ENCODE results near the gene TMEM269.
"Not testable (repeated sequence)": the region's sequence is repeated elsewhere in the genome, so short reads cannot be mapped to it uniquely, and the experiment has no call there.

The TMEM269 gene

DNA sequence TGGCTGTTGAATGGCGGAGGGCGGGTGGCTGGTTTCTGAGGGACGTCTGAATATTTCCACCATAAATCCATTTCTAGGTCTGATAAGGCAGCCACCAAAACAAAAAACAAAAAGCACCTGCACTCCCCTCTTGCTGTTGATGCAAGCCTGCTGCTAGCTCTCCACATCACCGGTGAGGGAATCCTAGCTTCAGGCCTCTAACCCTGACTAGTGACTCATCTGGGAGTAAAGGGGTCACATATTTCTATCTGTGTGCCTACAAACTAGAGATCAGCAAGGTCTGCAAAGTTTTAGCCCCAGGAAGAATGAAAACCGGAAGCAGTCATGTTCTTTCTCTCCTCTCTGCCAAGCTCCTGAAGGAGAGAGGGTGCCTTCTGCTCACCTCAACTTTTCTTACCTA lies 21.8 kb downstream of the TMEM269 start:
- in situ Hi-C loops (cut with MboI; ENCODE audit: low pct_unique_long_range_greater_than_20kb, low sequenced_read_pairs) = no loop called here
- no peak for DNase-seq

DNA sequence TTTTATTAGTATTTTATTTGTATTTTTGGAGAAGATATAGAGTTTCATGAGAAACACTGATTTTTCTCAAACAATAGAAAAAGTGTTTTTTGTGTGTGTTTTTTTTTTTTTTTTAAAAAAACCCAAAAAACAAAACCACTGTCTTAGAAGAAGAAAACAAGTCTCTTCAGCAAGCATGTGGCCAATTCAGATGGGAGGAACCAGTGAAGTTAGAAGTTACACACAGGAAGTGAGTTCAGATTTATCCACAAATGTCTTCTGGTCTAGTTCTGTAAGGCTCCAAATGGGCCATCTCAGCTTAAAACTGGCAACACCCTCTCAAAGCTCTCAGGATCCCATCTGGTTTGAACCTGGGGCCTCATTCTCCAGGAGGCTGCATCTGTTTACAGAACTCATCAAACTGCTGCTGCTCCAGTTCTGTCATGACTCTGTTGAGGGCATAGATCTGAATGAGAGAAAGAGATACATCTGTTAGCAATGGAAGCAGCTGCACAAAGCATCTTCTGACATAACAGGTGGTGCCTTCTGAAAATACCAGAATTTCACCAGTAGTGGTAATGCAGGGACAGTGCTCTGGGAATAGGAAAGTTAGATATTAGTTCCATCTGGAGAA lies 22.4 kb downstream of the TMEM269 start:
- no peak for DNase-seq
- in situ Hi-C loops (cut with MboI; ENCODE audit: low pct_unique_long_range_greater_than_20kb, low sequenced_read_pairs) = no loop called here

DNA sequence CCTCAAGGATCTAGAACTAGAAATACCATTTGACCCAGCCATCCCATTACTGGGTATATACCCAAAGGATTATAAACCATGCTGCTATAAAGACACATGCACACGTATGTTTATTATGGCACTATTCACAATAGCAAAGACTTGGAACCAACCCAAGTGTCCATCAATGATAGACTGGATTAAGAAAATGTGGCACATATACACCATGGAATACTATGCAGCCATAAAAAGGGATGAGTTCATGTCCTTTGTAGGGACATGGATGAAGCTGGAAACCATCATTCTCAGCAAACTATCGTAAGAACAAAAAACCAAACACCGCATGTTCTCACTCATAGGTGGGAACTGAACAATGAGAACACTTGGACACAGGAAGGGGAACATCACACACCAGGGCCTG lies 30.0 kb downstream of the TMEM269 start:
- DNase-seq; in situ Hi-C loops (cut with MboI; ENCODE audit: low pct_unique_long_range_greater_than_20kb, low sequenced_read_pairs): not testable (repeated sequence)

DNA sequence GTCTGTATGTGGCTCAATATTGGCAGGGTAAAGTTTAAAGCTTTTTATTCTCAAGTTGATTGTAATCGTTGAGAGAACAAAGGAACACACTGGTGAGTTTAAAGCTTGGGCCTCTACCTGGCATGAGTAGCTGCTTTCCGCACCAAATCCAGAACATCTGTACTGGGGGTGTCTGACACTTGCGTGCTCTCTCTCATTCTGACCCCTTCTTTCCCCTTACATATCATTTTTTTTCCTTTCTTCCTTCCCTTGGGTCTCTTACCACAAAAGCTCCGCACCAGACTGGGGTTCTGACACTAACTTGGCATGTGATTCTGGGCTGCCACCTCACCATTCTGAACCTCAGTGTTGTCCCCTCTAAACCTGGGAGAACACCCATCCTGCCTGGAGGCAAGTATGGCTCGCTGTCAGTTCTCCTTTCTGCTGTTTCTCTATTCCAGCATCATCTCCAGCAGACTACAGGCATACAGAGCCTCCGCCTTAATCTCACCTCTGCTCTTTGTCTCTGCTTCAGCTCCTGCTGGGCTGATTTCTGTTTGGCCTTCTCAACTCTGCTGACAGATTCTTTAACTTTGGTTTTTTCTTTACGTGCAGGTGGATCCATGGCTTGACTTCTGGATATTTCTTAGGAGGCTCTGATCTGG lies 31.3 kb downstream of the TMEM269 start:
- in situ Hi-C loops (cut with MboI; ENCODE audit: low pct_unique_long_range_greater_than_20kb, low sequenced_read_pairs) = no loop called here
- no peak for DNase-seq

DNA sequence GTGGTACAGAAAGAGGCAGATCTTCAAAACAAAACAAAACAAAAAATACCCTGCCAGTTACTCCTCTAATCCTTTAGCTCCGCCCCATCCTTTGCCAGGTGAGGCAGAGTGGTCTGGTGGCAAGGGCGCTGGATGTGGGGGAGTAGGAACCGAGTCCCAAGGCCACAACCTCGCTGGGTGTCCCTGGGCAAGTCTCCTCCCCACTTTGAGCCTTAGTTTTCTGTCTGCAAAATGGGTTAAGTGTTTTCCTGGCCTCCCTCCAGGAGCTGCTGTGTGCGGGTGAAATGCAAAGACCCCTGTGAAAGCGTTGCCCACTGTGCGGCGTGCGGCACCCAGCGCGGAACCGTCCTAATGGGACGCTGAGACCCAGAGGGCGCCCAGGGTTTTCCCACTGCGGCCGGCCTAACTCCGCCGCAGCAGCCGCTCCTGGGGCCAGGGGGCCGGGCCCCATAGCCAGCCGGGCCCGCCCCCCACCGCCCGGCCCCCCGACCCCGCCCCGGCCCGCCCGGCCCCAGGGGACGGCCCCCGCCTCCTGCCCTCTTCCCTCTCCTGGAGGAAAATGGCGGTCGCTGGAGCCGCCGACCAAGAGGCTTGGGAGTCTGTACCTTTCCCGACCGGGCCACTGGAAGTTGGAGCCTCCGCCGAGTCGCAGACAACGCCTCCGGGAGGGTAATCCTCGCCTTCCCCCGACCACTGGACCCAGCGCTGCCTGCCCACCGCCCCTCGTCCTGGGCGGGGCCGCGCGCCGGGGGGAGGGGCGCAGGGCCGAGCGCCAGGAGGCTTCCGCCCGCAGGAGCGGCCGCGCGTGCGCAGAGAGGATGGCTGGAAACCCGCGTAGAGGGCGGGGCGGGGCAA lies 32.0 kb downstream of the TMEM269 start, which contains the start of the genes ERMAP and SVBP:
ERMAP (plus strand) TSS at position 538 of the 855 bp plus-strand sequence. CDS start 13,327 bp downstream, outside the sequence.
SVBP (minus strand) TSS at position 813 of the 855 bp plus-strand sequence. CDS start 853 bp downstream, outside the sequence.
- in situ Hi-C loops (cut with MboI; ENCODE audit: low pct_unique_long_range_greater_than_20kb, low sequenced_read_pairs) = no loop called here

DNA sequence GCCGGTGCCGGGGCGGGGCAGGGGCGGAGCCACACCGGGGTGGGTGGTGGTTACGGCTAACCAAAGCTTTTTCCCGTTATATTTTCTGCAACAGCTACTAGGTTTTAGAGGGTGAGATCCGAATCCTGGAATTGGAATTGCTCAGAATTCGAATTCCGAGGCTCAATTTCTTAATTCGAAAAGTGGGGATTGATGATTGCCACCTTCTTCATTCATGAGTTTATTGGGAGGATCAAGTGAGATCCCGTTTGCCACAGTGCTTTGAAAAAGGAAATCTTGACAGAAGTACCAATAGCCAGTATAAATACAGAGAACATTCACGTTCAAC lies 32.6 kb downstream of the TMEM269 start:
- in situ Hi-C loops (cut with MboI; ENCODE audit: low pct_unique_long_range_greater_than_20kb, low sequenced_read_pairs) = no loop called here
- DNase-seq = no peak

More for the DNA sequence above, 32.0 kb downstream of the TMEM269 start, which contains the start of the genes ERMAP and SVBP:
- DNase-seq = peak; percentile 87

DNA sequence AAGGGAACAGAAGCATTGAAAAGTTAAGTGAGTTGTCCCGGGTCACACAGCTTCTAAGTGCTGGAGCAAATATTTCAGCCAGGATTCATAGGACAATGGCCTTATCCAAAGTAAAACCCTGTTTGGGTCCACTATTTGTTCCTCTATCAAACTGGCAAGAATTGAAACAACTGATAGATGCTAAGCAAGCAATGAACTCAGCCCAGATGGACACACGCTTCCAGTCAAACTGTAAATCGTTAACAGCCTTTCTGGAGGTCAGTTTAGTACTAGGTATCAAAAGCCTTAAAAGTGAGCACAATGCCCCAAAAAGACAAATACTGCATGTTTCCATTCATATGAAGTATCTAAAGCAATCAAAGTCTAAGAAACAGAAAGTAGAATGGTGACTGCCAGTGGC lies 33.2 kb downstream of the TMEM269 start:
- in situ Hi-C loops (cut with MboI; ENCODE audit: low pct_unique_long_range_greater_than_20kb, low sequenced_read_pairs) = no loop called here
- no peak for DNase-seq

DNA sequence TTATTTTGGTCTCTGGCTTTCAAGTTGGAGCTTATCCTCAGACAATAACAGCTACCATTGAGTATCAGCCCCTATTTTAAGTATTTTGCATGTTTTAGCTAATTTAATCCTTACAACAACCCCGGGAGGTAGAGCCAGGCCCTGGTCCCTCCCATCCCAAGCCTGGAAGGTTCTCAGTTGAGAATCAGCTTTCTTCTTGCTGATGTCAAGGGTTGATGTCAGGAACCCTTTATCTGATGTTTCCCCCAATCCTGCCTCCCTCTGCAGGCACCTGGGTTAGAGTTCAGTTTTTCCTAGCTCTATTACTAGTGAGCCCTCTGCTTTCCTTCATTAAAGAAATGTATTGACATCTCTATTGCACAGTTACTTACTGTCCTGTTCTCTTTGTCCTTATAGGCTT lies 36.0 kb downstream of the TMEM269 start:
- no peak for DNase-seq
- in situ Hi-C loops (cut with MboI; ENCODE audit: low pct_unique_long_range_greater_than_20kb, low sequenced_read_pairs) = no loop called here

DNA sequence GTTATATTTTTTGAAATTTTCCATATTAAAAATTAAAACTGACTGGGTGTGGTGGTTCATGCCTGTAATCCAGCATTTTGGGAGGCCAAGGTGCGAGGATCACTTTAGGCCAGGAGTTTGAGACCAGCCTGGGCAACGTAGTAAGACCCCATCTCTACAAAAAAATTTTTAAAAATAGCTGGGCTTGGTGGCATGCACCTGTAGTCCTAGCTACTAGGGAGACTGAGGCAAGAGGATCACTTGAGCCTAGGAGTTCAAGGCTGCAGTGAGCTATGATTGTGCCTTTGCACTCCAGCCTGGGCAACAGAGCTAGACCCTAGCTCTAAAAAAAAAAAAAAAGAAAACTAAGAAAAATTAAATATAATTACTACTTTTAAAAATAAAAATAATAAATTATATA lies 36.9 kb downstream of the TMEM269 start:
- in situ Hi-C loops (cut with MboI; ENCODE audit: low pct_unique_long_range_greater_than_20kb, low sequenced_read_pairs) = no loop called here
- DNase-seq = no peak

DNA sequence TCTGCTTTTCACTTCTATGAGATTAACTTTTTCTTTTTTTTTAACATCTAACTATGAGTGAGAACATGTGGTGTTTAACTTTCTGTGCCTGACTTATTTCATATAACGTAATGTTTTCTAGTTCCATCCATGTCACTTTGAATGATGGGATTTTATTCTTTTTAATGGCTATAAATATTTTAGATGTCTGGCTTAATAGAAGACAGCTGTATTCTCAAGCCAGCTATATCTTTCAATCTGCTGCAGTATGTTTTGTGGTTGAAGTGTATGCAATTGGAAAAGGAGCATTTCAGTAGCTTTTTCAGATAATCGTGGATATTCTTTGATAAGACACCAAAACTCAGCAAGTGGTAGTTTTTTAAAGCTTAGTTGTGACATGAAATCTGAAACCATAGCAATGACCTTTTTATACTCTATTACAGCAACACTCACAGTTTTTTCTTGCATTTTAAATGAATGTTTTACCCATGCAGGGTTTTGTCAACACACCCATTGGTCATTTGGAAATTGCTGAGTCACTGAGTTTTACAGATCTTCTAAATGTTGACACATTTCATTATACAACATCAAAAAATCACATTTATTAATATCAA lies 38.1 kb downstream of the TMEM269 start:
- no peak for DNase-seq
- in situ Hi-C loops (cut with MboI; ENCODE audit: low pct_unique_long_range_greater_than_20kb, low sequenced_read_pairs) = no loop called here

DNA sequence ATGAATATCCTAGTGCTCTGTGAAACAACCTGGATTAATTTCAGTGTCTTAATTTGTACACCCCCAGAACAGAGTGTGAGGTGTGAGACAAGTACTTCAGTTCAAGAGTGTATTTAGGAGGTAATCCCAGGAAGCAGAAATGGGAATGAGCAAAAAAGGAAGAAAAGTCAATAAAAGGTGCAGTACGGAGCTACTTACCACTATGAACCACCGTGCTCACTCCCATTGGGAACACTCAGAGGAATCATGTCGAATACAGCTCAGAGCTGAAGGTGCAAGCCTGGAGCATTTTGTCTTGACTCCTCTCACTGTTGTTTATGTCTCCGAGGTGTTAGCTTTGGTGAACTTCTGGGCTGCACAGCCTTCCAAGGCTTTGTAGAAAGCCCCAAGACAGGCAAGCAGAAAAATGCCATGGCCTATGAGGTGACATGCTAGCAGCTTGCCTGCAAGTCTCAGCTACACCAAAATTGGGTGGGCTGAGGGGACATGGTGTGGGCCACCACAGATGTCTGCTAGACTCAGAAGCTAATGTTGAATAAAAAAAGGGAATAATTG lies 39.8 kb downstream of the TMEM269 start:
- in situ Hi-C loops (cut with MboI; ENCODE audit: low pct_unique_long_range_greater_than_20kb, low sequenced_read_pairs) = no loop called here
- DNase-seq = no peak

DNA sequence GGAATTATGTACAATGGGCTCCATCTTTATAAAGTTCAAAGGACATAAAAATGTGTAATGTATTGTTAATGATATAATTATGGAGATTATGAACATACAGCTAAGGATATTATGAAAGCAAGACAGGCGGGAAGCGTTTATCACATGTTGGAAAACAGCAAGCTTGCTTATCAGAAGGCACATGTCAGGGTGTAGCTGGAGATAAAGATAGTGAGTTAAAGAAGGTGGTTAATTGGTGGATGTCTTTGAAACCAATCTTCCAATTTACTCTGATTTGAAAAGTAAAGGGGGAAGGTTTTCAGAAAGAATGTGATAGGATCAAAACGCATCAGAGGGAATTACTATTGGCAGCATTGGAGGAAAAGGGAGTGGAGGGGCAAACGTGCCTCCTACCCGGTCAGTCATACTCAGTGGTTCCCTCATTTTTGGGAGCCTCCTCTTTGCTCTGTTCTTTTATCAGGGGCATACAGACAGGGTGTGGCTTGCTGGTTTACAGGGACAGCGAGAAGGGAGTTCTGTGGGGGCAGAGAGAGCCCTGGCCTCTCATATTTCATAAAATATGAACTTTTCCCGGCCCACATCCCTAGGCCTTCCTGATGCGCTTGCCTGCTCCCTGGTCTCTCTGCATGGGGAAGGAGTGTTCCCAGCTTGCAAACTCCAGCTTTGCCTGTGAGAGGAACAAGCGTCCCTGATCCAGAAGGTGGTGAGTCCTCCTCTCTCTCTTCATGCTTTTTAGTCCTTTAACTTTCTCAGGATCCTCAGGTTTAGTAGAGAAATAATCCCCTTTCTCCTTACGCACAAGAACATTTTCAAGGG lies 40.5 kb downstream of the TMEM269 start:
- no peak for DNase-seq
- in situ Hi-C loops (cut with MboI; ENCODE audit: low pct_unique_long_range_greater_than_20kb, low sequenced_read_pairs) = no loop called here

DNA sequence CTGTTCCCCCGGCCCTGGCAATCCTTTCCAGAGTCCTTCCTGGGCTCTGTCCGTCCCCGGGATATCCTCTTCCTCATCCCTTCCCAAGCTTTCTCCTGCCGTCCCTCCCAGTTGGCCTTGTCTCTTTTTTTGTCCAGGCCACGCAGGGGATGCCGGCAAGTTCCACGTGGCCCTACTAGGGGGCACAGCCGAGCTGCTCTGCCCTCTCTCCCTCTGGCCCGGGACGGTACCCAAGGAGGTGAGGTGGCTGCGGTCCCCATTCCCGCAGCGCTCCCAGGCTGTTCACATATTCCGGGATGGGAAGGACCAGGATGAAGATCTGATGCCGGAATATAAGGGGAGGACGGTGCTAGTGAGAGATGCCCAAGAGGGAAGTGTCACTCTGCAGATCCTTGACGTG lies 45.8 kb downstream of the TMEM269 start:
- in situ Hi-C loops (cut with MboI; ENCODE audit: low pct_unique_long_range_greater_than_20kb, low sequenced_read_pairs) = no loop called here
- DNase-seq = no peak

DNA sequence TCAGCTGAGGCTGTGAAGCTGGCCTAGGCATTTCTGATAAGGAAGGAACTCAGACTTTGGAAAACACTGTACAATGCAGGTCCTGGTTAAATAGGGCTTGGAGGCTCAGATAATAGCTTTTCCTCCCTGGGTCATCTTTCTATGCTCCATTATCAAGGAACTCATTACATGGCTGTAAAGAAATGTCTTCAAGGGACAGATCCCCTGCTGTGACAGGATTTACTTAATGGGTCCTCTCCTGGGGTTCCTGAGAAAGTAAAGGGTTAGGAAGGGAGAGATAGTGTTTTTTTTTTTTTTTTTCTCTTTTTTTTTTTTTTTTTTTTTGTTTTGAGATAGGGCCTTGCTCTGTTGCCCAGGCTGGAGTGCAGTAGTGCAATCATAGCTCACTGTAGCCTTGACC lies 46.5 kb downstream of the TMEM269 start:
- in situ Hi-C loops (cut with MboI; ENCODE audit: low pct_unique_long_range_greater_than_20kb, low sequenced_read_pairs) = no loop called here
- DNase-seq = no peak

DNA sequence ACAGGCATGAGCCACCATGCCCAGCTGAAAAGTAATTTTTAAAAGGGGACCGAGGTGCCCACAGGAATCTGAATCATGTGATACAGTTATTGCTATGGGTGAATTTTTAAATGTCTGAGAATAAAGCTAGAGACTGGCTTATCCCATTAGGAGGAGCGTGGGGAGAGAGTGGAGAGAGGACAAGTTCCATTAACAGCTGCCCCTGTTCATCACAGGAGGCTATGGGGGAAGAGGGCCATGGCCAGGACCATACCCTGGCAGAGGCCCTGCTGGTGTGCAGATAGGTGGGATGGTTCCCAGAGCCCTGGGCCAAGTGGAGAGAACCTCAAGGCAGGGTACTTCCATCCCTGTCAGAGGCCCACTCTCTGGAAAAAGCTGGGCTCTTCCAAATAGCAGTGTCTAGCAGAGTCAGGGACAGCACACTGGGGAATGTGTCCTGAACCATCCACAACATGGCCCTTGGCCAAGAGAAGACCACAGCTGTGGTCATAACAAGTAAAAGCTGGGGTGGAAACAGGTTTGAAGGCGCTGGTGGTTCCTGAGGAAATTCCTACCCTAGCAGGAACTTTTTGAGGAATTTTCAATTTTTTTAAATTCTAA lies 48.0 kb downstream of the TMEM269 start:
- DNase-seq = no peak
- in situ Hi-C loops (cut with MboI; ENCODE audit: low pct_unique_long_range_greater_than_20kb, low sequenced_read_pairs) = no loop called here

DNA sequence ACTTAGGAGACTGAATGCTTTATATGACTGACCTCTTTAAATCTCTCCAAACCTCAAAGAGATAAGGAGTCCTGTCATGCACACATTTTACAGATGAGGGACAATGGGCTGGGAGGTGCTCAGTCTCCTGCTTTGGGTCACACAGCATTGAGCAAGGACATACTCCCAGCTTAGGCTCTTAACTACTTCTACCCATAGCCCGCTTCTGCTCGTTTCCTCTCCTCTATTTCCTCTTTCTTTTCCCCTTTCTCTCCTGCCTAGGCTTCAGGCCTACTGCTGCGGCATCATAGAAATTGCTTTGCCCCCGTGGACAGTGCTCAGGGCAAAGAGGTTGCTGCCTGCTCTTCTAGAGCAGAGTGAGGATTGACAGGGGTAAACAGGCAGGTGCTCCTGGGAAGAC lies 49.2 kb downstream of the TMEM269 start:
- in situ Hi-C loops (cut with MboI; ENCODE audit: low pct_unique_long_range_greater_than_20kb, low sequenced_read_pairs) = no loop called here
- DNase-seq = no peak

DNA sequence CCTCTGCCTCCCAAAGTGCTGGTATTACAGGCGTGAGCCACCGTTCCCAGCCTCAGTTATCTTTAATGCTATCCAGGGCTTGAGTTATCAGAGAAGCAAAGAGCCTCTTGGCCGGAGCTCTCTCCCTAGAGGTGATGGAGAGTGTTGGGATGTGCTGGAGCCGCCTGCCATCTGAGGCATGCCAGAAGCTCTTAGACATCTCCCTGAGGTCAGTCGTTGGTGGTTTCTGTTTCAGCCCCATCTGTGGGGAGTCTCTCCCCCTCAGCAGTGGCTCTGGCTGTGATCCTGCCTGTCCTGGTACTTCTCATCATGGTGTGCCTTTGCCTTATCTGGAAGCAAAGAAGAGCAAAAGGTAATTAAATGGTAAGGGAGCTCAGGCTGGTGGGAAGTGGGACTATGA lies 50.0 kb downstream of the TMEM269 start:
- in situ Hi-C loops (cut with MboI; ENCODE audit: low pct_unique_long_range_greater_than_20kb, low sequenced_read_pairs) = no loop called here
- no peak for DNase-seq

DNA sequence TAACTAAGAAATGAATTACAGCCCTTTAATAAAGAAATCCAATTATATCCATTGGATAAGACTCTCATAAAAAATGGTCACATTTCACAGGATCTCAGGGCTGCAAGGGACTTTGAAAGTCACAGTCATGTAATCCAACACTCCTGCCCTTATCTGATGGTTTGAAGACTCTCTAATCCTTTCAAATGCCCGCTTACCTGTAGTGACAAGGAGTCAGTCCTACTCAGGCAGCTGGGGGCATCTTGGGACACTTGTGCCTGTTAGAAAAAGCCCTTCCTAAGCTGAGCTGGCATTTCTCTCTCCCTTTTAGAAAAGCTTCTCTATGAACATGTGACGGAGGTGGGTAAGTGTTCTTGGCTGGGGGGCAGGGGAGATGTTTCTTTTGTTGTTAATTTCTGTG lies 50.6 kb downstream of the TMEM269 start:
- in situ Hi-C loops (cut with MboI; ENCODE audit: low pct_unique_long_range_greater_than_20kb, low sequenced_read_pairs) = no loop called here
- no peak for DNase-seq

All from KBM-7 (cell line).